Natural killer cell treated with Interleukin-12 subunit alpha and Interleukin-12 subunit beta and Interleukin-15 and Interleukin-18, amount 100 ng/mL, for 72 hours (primary cell): ENCODE data around the gene AMBP. TPM values are rescaled to one million over a fixed set of nuclear protein-coding genes. Genes with fewer than 3 reads are reported as not detected.
A peak's percentile ranks its signal among the peaks of the same experiment; 100 is the strongest.

ENCODE experiments used
- ATAC-seq, 2 donors: fragments of 150-1000 bp; cut with Tn5 transposase in 1 of 2; sonication (Bioruptor Pico), chemical (Tn5 transposase) in 1 of 2; 2 replicates each; pipeline ENCODE4 v1.10.0; 2021
- DNase-seq: peaks from one replicate; pipeline ENCODE4 v3.0.0; 2022; ENCODE audit warnings: low spot score
- H3K27ac Mint-ChIP-seq, 2 donors: 1 replicate in 1 of 2; 2 replicates in 1 of 2; pipeline ENCODE4 v1.8.0; 2022; ENCODE audit warnings: mixed read lengths in 2 of 2, mild to moderate bottlenecking in 1 of 2, moderate library complexity in 1 of 2
- H3K27me3 Mint-ChIP-seq, 2 donors: 1 replicate in 1 of 2; 2 replicates in 1 of 2; pipeline ENCODE4 v1.8.0; 2022; ENCODE audit warnings: mixed read lengths in 2 of 2
- H3K36me3 Mint-ChIP-seq: one replicate; pipeline ENCODE4 v1.8.0; 2022; ENCODE audit warnings: mixed read lengths
- H3K4me1 Mint-ChIP-seq, 2 donors: 1 replicate in 1 of 2; 2 replicates in 1 of 2; pipeline ENCODE4 v1.8.0; 2022; ENCODE audit warnings: low read depth in 2 of 2, mixed read lengths in 2 of 2, mild to moderate bottlenecking in 1 of 2
- H3K4me3 Mint-ChIP-seq: one replicate; pipeline ENCODE4 v1.8.0; 2022; ENCODE audit warnings: mixed read lengths
- H3K9me3 Mint-ChIP-seq: 2 replicates; pipeline ENCODE4 v1.8.0; 2022; ENCODE audit warnings: mixed read lengths
- total RNA-seq, 2 donors: library from RNA; stranded (reverse); gene quantifications; one replicate each; pipeline ENCODE4 v1.2.3, GENCODE V29; 2022

Gene AMBP
- total RNA-seq, 2 donors from 2014 or later, result not detected

DNA sequence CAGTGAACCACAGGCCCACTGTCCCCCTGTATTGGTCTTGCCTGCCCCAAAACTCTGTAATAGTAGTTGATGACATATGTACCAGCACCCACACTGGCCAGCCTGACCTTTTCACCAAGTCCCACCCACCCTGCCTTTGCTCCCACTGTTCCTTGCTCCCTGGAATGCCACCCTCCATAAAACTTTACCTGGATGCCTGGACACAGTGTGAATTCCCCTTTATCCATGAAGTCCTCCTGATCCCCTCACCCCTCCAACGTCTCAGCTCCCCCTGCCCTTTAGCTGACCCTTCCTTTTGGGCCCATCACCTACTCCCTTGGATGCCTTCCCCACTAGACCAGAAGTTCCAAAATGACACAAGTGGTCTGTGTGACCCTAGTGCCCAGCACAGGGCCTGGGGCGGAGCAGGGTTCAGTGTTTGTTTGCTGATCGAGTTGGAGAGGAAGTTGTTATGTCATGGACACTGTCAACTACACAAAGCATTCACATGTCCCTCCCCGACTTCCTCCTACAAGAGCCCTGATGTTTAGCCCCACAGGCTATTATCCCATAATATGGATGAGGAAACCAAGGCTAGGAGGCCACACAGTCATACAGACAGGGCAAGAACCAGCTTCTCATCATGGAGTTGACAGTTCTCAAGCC is 16.1 kb downstream of the AMBP start:
- Mint-ChIP-seq H3K4me1 (no peaks in the 10 kb centered on the region), H3K36me3 (no peaks in the 10 kb centered on the region), H3K4me3 (no peak overlapping the region), H3K9me3 (no peaks in the 10 kb centered on the region), H3K27ac (no peak overlapping the region), H3K27me3 (peaks cover 24 to 25% of the 10 kb centered on the region in 2 donors)
- DNase-seq, result peak; percentile 31
- ATAC-seq, result no peak

DNA sequence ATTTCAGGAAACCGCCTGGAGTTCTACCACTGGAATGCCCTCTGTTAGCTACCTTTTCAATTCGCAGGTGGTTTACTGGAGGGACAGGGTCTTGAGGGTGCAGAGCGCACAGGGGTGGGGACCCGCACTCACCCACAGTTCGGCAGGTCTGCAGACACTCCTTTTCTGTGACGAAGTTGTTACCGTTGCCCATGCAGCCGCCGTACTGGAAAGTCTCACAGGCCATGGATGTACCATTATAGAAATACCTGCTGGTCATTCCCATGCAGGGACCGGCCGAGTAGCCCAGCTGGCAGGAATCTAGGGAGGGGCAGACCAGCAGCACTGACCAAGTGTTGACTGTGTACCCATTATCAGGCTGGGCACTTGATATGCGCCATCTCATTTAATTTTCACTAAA is 16.8 kb downstream of the AMBP start:
- ATAC-seq, result no peak
- Mint-ChIP-seq H3K27ac (no peak overlapping the region), H3K27me3 (peaks cover 20% of the 10 kb centered on the region in 2 donors), H3K4me1 (no peaks in the 10 kb centered on the region), H3K4me3 (no peak overlapping the region), H3K36me3 (no peaks in the 10 kb centered on the region), H3K9me3 (no peaks in the 10 kb centered on the region)
- DNase-seq, result no peak

DNA sequence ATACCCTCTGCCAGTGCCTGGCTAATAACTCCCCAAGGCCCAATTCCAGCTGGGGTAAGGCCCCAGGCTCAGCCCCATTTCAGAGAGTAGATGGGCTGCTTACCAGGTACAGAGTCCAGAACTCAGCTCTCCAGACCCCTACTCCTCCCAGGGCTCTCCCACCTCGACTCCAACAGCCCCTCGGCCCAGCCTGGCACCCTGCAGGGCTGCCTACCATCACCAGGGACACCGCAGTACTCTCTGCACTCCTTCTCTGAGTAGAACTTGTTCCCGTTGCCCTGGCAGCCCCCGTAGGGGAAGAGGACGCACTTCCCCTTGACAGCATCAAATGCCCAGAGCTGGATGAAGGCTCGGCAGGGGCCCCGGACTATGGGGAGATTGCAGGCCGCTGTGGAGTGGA is 17.4 kb downstream of the AMBP start:
- Mint-ChIP-seq H3K36me3 (no peaks in the 10 kb centered on the region), H3K4me3 (no peak overlapping the region), H3K4me1 (no peaks in the 10 kb centered on the region), H3K9me3 (no peaks in the 10 kb centered on the region), H3K27ac (no peak overlapping the region), H3K27me3 (peaks cover 17 to 19% of the 10 kb centered on the region in 2 donors)
- ATAC-seq (no peak), DNase-seq (no peak)

DNA sequence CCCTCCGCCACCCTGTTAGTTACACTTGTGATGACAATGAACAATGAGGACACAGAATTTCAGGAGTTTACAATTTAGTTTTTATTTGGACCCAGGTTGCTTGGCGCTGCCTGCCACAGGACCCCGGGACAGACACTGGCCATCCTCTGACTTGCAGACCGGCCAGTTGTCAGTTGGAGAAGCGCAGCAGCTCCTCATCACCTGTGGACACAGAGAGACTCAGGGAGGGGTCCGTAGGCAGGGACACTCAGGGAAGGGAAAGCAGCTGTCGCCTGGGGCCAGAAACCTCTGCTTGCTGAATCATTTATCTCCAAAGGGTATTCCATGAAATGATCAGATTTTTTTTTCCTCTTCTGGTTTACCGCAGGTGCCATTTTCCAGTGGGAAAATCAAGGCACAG is 18.0 kb downstream of the AMBP start:
- Mint-ChIP-seq H3K27ac (no peak overlapping the region), H3K36me3 (no peaks in the 10 kb centered on the region), H3K4me3 (no peak overlapping the region), H3K9me3 (no peaks in the 10 kb centered on the region), H3K27me3 (peaks cover 17% of the 10 kb centered on the region in 2 donors), H3K4me1 (no peaks in the 10 kb centered on the region)
- ATAC-seq (no peak), DNase-seq (no peak)

DNA sequence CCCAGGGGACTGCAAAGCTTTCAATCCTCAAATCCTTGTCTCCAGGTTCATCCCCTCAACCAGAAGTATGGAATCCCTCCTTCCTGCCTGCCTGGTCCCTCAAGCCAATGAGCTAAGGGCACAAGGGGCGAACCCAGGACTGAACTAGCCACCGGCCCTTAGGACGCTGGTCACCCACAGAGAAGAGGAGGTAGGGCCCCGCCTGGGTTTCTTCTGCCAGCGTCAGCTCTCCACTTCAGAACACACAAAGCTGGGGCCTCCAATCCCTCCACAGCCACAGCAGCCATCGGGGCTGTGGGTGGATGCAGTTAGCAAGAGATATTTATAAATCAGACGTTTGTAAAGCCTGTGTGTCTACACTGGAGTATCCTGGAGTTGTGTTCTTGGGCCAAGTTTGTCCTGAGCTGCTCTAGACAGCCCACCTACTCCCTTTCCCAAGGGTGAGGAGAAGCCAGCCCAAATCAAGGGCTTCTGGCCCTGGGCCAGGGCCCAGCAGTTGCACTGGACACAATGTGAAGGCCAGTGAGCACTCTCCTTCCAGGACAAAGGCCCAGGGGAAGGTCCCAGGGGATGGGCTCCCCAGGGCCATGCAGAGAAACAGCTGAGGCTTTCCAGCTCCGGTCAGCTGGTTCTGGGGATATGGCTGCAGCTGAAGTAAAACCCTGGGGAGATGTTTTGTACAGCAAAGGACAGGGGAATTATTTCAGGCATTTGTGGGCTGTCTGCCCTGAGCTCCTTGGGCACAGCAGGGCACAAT is 18.9 kb downstream of the AMBP start:
- no peaks in the 10 kb centered on the region for H3K9me3 Mint-ChIP-seq
- no peaks in the 10 kb centered on the region for H3K4me1 Mint-ChIP-seq
- H3K4me3 Mint-ChIP-seq, result no peak overlapping the region
- no peak for DNase-seq
- peaks cover 17% of the 10 kb centered on the region in 2 donors for H3K27me3 Mint-ChIP-seq
- H3K36me3 Mint-ChIP-seq, result no peaks in the 10 kb centered on the region
- no peak for ATAC-seq
- H3K27ac Mint-ChIP-seq, result no peak overlapping the region

DNA sequence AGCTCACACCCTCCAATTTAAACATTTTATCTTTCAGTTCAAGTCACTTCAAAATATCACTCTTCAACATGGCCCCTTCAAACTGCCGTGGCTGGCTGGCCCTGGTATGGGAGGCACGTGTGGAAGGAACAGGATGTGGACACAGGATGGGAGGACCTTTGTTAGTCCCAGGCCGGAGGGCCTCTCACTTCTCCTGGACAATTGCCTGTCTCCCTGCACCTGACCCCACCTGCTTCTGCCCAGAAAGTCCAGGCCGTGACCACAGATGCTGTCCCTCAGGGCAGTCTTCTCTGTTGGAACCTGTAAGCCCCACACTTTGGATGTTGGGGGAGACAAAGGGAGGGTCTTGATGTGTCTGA is 19.4 kb downstream of the AMBP start:
- H3K4me1 Mint-ChIP-seq, result no peaks in the 10 kb centered on the region
- no peak for ATAC-seq

DNA sequence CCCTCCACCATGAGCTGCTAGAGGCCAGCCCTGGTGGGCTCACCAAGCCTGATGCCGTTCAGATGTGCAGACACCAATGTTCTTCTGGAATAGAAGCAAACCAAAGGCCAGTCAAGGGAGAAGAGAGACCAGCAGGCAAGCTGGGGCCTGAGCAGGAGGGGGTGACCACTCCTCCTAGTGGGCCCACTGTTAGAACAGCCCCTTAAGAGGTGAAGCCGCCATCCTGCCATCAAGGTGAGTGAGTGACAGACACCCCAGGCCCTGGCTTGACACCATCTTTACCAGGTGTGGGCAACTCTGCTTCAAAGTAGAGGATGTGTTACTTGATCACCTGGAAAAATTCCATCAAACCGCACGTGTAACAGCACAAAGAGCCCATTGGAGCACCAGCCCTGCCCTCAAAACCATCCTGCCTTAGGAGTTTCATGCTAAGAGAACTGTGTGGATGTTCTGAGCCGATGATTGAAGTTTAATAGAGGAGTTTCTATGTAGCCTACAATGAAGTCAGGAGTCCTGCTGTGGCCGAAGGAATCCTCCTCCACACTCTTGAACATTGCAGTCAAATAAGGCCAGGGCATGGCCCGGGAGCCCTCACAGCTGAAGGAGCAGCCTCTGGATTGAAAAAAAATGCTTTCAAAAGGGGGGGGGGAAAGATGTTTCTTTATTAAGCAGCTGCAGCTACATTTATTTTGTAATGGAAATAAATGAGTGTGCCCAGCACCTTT is 20.8 kb downstream of the AMBP start:
- H3K4me3 Mint-ChIP-seq, result no peak overlapping the region
- peaks cover 0 to 4% of the 10 kb centered on the region in 2 donors for H3K27me3 Mint-ChIP-seq
- no peaks in the 10 kb centered on the region for H3K36me3 Mint-ChIP-seq
- no peak overlapping the region for H3K27ac Mint-ChIP-seq
- H3K4me1 Mint-ChIP-seq, result no peaks in the 10 kb centered on the region
- no peak for DNase-seq
- no peaks in the 10 kb centered on the region for H3K9me3 Mint-ChIP-seq
- no peak for ATAC-seq

More for the DNA sequence above, 19.4 kb downstream of the AMBP start:
- Mint-ChIP-seq H3K9me3 (no peaks in the 10 kb centered on the region), H3K36me3 (no peaks in the 10 kb centered on the region), H3K4me3 (no peak overlapping the region), H3K27me3 (peaks cover 13 to 17% of the 10 kb centered on the region in 2 donors), H3K27ac (no peak overlapping the region)
- DNase-seq, result no peak

DNA sequence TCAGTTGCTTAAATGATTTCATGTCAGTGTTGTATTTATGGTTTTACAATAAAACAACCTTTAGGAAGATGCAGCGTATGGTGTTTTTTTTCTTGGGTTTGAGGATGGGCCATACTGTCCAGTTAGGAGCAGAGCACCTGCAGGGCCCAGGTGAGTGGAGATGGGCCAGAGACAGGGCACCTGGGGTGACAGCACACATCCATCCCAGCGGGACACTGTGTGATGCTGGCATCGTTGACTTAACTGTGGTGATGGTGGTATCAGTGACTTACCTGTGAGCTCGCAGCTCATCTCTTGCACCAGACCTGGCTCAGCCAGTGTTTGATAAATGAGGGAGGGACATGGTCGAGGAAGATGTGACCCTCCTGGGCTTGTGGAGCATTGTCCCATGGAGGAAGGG is 21.6 kb downstream of the AMBP start:
- no peak for DNase-seq
- Mint-ChIP-seq H3K9me3 (no peaks in the 10 kb centered on the region), H3K4me3 (no peak overlapping the region), H3K27ac (no peak overlapping the region), H3K4me1 (no peaks in the 10 kb centered on the region), H3K27me3 (no peaks in the 10 kb centered on the region), H3K36me3 (no peaks in the 10 kb centered on the region)
- no peak for ATAC-seq

DNA sequence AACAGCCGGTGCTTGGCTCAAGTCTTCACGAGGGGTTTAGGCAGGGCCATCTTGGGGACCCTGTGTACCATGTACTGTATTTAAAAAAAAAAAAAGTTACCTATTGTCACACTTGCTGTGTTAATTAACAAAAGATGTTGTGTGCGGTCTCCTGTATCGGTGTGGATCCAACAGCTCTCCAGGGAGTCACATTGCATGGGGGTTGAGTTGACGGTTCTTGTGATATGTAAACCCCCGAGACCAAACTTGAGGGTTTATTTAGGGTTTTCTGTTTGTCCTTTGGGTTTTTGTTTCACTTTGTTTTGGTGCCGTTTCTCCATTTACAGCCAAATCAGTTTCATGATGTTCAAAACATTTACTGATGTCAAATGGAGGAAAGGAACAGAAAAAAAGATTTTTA is 22.2 kb downstream of the AMBP start:
- no peaks in the 10 kb centered on the region for H3K9me3 Mint-ChIP-seq
- ATAC-seq (no peak), DNase-seq (no peak)
- no peaks in the 10 kb centered on the region for H3K4me1 Mint-ChIP-seq
- H3K27me3 Mint-ChIP-seq, result no peaks in the 10 kb centered on the region
- H3K27ac Mint-ChIP-seq, result no peak overlapping the region
- H3K4me3 Mint-ChIP-seq, result no peak overlapping the region
- H3K36me3 Mint-ChIP-seq, result no peaks in the 10 kb centered on the region

DNA sequence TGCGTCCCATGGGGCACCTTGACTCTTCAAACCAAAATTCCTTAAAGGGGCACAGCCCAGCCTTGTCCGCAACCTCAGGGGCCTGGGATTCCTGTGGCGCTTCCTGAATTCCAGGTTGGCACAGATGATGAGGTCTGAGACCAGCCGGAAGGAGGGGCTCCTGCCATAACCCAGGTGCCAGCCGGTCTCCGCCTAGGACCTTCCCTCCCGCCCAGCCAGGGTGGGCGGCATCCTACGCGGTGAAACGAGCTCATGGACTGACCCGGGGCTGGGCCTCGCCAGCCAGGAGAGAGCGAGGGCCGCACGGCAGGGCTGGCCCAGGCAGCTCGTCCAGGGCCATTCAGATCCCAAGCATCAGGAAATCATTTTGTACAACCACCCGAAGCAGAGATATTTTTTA is 23.0 kb downstream of the AMBP start:
- no peak overlapping the region for H3K27ac Mint-ChIP-seq
- no peaks in the 10 kb centered on the region for H3K9me3 Mint-ChIP-seq
- no peaks in the 10 kb centered on the region for H3K4me1 Mint-ChIP-seq
- ATAC-seq (no peak), DNase-seq (no peak)
- H3K27me3 Mint-ChIP-seq, result no peaks in the 10 kb centered on the region
- no peak overlapping the region for H3K4me3 Mint-ChIP-seq
- H3K36me3 Mint-ChIP-seq, result no peaks in the 10 kb centered on the region

DNA sequence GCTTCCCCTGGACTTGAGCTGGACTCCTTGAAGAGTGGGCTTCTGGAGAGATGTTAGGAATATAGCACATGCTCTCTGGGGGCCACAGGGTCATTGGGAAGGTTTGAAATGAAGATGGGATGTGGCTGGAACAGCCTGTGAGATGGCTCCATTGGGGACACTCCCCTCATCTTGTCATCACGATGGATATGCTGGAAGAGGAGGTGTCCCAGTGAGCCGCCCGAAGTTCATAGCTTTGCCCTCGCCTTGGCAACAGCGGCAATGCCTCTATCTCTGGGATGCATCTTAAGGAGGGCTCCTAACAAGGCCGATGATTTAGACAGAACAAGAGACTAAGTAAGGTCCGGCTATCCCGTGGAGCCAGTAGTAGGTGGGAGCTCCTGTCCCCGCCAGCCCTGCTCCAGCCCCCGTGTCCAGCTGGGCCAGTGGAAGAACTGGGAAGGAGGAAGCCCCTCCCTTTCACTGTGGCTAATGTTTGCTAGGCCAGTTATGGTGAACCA is 23.9 kb downstream of the AMBP start:
- no peaks in the 10 kb centered on the region for H3K27me3 Mint-ChIP-seq
- H3K4me3 Mint-ChIP-seq, result no peak overlapping the region
- no peak for ATAC-seq
- no peaks in the 10 kb centered on the region for H3K4me1 Mint-ChIP-seq
- no peaks in the 10 kb centered on the region for H3K9me3 Mint-ChIP-seq
- DNase-seq, result no peak
- no peak overlapping the region for H3K27ac Mint-ChIP-seq
- no peaks in the 10 kb centered on the region for H3K36me3 Mint-ChIP-seq

DNA sequence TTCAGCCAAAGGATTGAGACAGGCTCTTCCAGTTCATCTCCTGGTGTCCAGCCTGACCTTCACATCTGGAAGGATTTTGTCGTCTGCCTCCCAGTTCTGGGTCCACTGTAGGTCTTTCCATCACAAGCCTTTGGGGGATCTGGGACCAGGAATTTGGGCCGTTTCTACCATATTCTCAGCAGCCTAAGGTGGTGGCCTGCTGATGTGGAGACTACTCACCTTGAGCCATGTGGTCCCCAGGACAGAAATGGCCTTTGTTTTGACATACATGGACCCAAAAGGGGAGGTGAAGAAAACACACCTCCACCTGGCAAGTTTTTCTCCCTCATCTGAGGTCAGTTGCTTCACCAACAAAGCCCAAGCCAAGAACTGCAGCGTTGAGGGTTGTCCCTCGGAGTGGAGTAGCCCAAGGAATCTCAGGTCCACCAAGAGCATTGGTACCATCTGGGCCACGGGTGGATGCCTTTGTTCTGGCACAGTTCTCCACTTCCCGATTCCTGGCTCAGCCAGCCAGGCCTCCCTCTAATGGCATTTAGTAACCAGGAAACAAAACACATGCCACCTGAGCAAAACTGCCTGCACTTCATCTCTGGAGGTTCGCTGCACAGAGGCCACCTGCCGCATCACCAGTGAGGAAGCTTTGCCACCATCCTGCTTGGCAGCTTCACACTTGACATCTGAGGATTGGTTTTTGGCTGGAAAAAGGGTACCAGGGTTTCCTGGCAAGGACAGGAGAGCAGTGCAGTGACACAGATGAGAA is 24.7 kb downstream of the AMBP start:
- no peaks in the 10 kb centered on the region for H3K27me3 Mint-ChIP-seq
- no peak for DNase-seq
- no peak overlapping the region for H3K4me3 Mint-ChIP-seq
- no peak for ATAC-seq
- no peaks in the 10 kb centered on the region for H3K9me3 Mint-ChIP-seq
- no peak overlapping the region for H3K27ac Mint-ChIP-seq
- no peaks in the 10 kb centered on the region for H3K4me1 Mint-ChIP-seq
- H3K36me3 Mint-ChIP-seq, result no peaks in the 10 kb centered on the region

DNA sequence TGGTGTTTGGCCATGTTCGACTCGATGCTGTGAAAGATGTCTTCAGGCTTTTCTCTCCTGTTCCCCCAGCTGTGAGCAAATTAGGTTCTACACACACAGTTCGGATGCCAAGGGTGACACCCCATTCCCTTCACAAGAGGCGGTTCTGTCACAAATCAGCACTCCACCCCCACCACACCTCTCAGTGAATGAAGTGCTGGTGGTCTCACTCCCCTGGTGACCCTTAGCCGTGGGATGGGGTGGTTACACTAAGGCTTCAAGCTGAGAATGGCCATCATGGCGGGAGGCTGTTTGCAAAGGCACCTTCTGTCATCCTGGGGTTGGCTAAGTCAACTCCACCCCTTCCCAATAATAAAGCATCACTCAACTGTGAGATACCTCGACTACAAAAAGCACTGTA is 26.4 kb downstream of the AMBP start:
- no peaks in the 10 kb centered on the region for H3K4me1 Mint-ChIP-seq
- no peaks in the 10 kb centered on the region for H3K36me3 Mint-ChIP-seq
- no peak overlapping the region for H3K4me3 Mint-ChIP-seq
- H3K27me3 Mint-ChIP-seq, result no peaks in the 10 kb centered on the region
- ATAC-seq, result no peak
- no peak for DNase-seq
- H3K9me3 Mint-ChIP-seq, result no peaks in the 10 kb centered on the region
- no peak overlapping the region for H3K27ac Mint-ChIP-seq

DNA sequence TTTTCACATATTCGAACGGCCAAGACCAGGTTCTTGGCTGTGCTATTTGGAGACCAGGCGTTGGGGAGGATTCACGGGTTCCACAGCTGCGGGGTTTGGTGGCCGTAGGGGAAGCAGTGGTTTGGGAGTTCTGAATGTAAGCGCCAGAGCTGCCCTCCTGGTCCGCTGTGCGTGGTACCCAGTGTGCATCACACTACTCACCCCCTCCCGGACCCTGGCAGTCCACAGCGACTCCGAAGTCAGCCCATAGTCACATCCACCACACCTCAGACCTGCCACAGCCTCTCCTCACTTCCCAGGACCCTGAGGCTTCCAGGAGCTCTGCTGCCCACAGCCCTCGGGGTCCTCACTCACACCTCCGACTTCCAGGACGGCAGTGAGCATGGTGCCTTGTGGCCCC is 26.8 kb downstream of the AMBP start:
- H3K27me3 Mint-ChIP-seq, result no peaks in the 10 kb centered on the region
- no peaks in the 10 kb centered on the region for H3K4me1 Mint-ChIP-seq
- DNase-seq (no peak), ATAC-seq (no peak)
- no peak overlapping the region for H3K4me3 Mint-ChIP-seq
- H3K9me3 Mint-ChIP-seq, result no peaks in the 10 kb centered on the region
- no peak overlapping the region for H3K27ac Mint-ChIP-seq
- no peaks in the 10 kb centered on the region for H3K36me3 Mint-ChIP-seq
